GM12892 (cell line): ENCODE measurements around the gene ZNF14.

Experiments used
- POLR2A ChIP-seq: IDR thresholded peaks from 2 replicates; pipeline ENCODE4 v1.6.1; 2011; ENCODE audit warnings: low read depth, low read length, control low read depth
- POLR2AphosphoS5 ChIP-seq: IDR thresholded peaks from 2 replicates; pipeline ENCODE4 v1.6.1; 2011; ENCODE audit warnings: low read depth, low read length, control low read depth

DNA sequence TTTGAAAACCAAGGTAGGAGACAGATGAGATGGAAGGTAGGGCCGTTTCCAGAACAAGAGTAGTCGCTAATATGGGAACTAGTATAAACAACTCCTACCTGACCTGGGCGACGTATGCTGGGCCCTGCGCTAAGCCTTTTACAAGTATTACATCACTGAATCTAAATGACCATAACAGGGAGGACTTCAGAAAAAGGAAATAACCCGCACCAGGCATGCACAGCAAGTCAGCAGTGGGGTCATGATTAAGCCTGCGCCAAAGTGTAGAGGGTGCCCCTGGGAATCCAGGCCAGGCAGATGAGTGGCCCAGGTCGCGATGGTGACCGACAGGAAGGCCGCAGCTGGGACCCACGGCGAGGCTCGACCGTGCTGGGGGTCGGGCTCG is 70.0 kb downstream of the ZNF14 start:
- TF ChIP-seq POLR2A (no peak), POLR2AphosphoS5 (no peak)
